Esophagus muscularis mucosa (tissue), 4 donors: Measurements from ENCODE around the gene ASF1B.

ENCODE experiments used
- EP300 ChIP-seq: sonication (generic); formaldehyde crosslinking; IDR thresholded peaks from one replicate; pipeline ENCODE4 v1.6.1; 2017; ENCODE audit warnings: antibody characterized with exemption
- POLR2A ChIP-seq: fragments of 450-650 bp; IDR thresholded peaks from one replicate; pipeline ENCODE4 v1.6.1; 2017; ENCODE audit warnings: antibody characterized with exemption, moderate library complexity, mild to moderate bottlenecking, low read depth
- TF ChIP-seq, protein P1 (sequence below), 3 experiments: fragments of 200-600 bp in 2 of 3; fragments of 450-650 bp in 1 of 3; sonication (generic) in 2 of 3; IDR thresholded peaks; one replicate each; pipeline ENCODE4 v1.5.1; 2017 to 2019; ENCODE audit warnings: antibody characterized with exemption in 3 of 3, mild to moderate bottlenecking in 2 of 3, moderate library complexity in 1 of 3

- TF ChIP-seq, protein P1, sequence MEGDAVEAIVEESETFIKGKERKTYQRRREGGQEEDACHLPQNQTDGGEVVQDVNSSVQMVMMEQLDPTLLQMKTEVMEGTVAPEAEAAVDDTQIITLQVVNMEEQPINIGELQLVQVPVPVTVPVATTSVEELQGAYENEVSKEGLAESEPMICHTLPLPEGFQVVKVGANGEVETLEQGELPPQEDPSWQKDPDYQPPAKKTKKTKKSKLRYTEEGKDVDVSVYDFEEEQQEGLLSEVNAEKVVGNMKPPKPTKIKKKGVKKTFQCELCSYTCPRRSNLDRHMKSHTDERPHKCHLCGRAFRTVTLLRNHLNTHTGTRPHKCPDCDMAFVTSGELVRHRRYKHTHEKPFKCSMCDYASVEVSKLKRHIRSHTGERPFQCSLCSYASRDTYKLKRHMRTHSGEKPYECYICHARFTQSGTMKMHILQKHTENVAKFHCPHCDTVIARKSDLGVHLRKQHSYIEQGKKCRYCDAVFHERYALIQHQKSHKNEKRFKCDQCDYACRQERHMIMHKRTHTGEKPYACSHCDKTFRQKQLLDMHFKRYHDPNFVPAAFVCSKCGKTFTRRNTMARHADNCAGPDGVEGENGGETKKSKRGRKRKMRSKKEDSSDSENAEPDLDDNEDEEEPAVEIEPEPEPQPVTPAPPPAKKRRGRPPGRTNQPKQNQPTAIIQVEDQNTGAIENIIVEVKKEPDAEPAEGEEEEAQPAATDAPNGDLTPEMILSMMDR (IDR thresholded peaks at IDR 0.05): no peak
- TF ChIP-seq EP300 (no peak), POLR2A (no peak)
These were observed 16.3 kb upstream of the ASF1B start for GRCh38 chr19:14152713-14153112.
